TTC549 (cell line): Measurements from ENCODE around the gene SLC9A5.

Experiments used
- FAIRE-seq: peaks from 2 replicates; lab custom pipeline; 2012; peaks lifted over from hg19 to GRCh38; lab: Jason Lieb, UNC

The SLC9A5 gene

GRCh38 chr16:67256701-67257230 is 8.0 kb downstream of the SLC9A5 start:
- no peak for FAIRE-seq

- FAIRE-seq = no peak
These were observed 8.8 kb downstream of the SLC9A5 start for GRCh38 chr16:67257486-67258160.

GRCh38 chr16:67258161-67258835 is 9.5 kb downstream of the SLC9A5 start:
- FAIRE-seq = no peak

GRCh38 chr16:67259705-67260104 is 10.9 kb downstream of the SLC9A5 start:
- FAIRE-seq = no peak

- FAIRE-seq = no peak
These were observed 11.8 kb downstream of the SLC9A5 start for GRCh38 chr16:67260426-67261063.

GRCh38 chr16:67263201-67263600 is 14.4 kb downstream of the SLC9A5 start:
- FAIRE-seq = no peak

- no peak for FAIRE-seq
These were observed 15.5 kb downstream of the SLC9A5 start for GRCh38 chr16:67264277-67264676.

- no peak for FAIRE-seq
These were observed 16.1 kb downstream of the SLC9A5 start for GRCh38 chr16:67264866-67265265.

GRCh38 chr16:67265834-67266233 is 17.1 kb downstream of the SLC9A5 start:
- FAIRE-seq = no peak

GRCh38 chr16:67268136-67268579 is 19.4 kb downstream of the SLC9A5 start:
- no peak for FAIRE-seq

- no peak for FAIRE-seq
These were observed 21.0 kb downstream of the SLC9A5 start for GRCh38 chr16:67269766-67270165.

GRCh38 chr16:67270931-67271338 is 22.2 kb downstream of the SLC9A5 start:
- FAIRE-seq = no peak

- FAIRE-seq = no peak
These were observed 22.7 kb downstream of the SLC9A5 start for GRCh38 chr16:67271446-67271845.

- no peak for FAIRE-seq
These were observed 26.5 kb downstream of the SLC9A5 start for GRCh38 chr16:67275321-67275720.

GRCh38 chr16:67277294-67277998 is 28.7 kb downstream of the SLC9A5 start:
- FAIRE-seq = no peak

- FAIRE-seq = no peak
These were observed 29.4 kb downstream of the SLC9A5 start for GRCh38 chr16:67277999-67278772.

GRCh38 chr16:67278773-67279295 is 30.1 kb downstream of the SLC9A5 start:
- no peak for FAIRE-seq

GRCh38 chr16:67279296-67280089 is 30.7 kb downstream of the SLC9A5 start, which contains the start of gene PLEKHG4:
PLEKHG4 (plus strand) TSS chr16:67279532; CDS start chr16:67280045, 513 bp downstream.
- no peak for FAIRE-seq

GRCh38 chr16:67280090-67281015 is 31.6 kb downstream of the SLC9A5 start:
- no peak for FAIRE-seq
